Loucy (cell line): ENCODE results near the gene ABCC4.

Experiments
- CTCF ChIP-seq: fragments of 200-600 bp; sonication (generic); conservative IDR thresholded peaks from 2 replicates; pipeline ENCODE4 v1.5.1; 2014; ENCODE audit warnings: mild to moderate bottlenecking, antibody characterized with exemption, low read length
- EZH2phosphoT487 ChIP-seq: fragments of 200-600 bp; IDR thresholded peaks from 2 replicates; pipeline ENCODE4 v1.6.1; 2018; ENCODE audit warnings: antibody characterized with exemption, mild to moderate bottlenecking, moderate library complexity, borderline replicate concordance

GRCh38 chr13:95160112-95160906, 140.9 kb downstream of the ABCC4 start:
- TF ChIP-seq EZH2phosphoT487 (no peak), CTCF (no peak)
